Ovary (tissue), 3 donors: ENCODE results near the gene CLDN9.

Experiments
- CTCF ChIP-seq, 3 donors: fragments of 450-650 bp in 2 of 3; fragments of 200-600 bp in 1 of 3; IDR thresholded peaks; one replicate each; pipeline versions ENCODE4 v1.5.1 to v1.8.0; 2016 to 2022; ENCODE audit warnings: antibody characterized with exemption in 3 of 3, mild to moderate bottlenecking in 1 of 3
- EP300 ChIP-seq: sonication (generic); formaldehyde crosslinking; IDR thresholded peaks from one replicate; pipeline ENCODE4 v1.6.1; 2017; ENCODE audit warnings: antibody characterized with exemption
- POLR2A ChIP-seq: fragments of 450-650 bp; IDR thresholded peaks from one replicate; pipeline ENCODE4 v1.6.1; 2017; ENCODE audit warnings: antibody characterized with exemption, mild to moderate bottlenecking, moderate library complexity
- donor health status: DM: no; HTN: no; CAD: no.

- TF ChIP-seq EP300 = no peak
- TF ChIP-seq POLR2A = no peak
- no peak for TF ChIP-seq CTCF (IDR thresholded peaks at IDR 0.05)
Observed at GRCh38 chr16:2974319-2975056, 38.2 kb upstream of the CLDN9 start.
